ENCODE results near the gene NUP42. TPM values are rescaled to one million over a fixed set of nuclear protein-coding genes. Genes with fewer than 3 reads are reported as not detected.

Gene NUP42
- total RNA-seq, 1 experiment from 2014 or later: 36.5 TPM

- Histone ChIP-seq H3K23me2 (ENCODE audit: insufficient read length, low read depth, low read length, poor library complexity, severe bottlenecking) (no peaks in the 10 kb centered on the region), H3K27ac (ENCODE audit: insufficient read length, low read depth, low read length) (no peak overlapping the region), H3T11ph (ENCODE audit: low read length) (no peak overlapping the region), H2BK120ac (ENCODE audit: low read depth, low read length, poor library complexity, severe bottlenecking) (no peak overlapping the region), H3K56ac (ENCODE audit: insufficient read length, low read depth, low read length) (no peak overlapping the region), H3K4ac (ENCODE audit: low read depth, low read length) (no peak overlapping the region), H3K9ac (ENCODE audit: extremely low read depth, insufficient read length, low read length) (no peak overlapping the region), H2BK15ac (ENCODE audit: low read depth, low read length) (no peak overlapping the region), H3K27me3 (ENCODE audit: insufficient read depth, low read length) (no peaks in the 10 kb centered on the region), H3K18ac (ENCODE audit: insufficient read length, low read depth, low read length) (no peak overlapping the region), H3K14ac (ENCODE audit: insufficient read depth, low read length) (no peak overlapping the region), H3K4me1 (ENCODE audit: insufficient read depth, low read length) (no peaks in the 10 kb centered on the region; the same call in 1 of the 2 replicates), H3K9me3 (ENCODE audit: control insufficient read depth, low read depth, low read length) (no peaks in the 10 kb centered on the region), H2AK5ac (ENCODE audit: insufficient read length, low read length) (no peak overlapping the region), H2BK20ac (ENCODE audit: low read depth, low read length, poor library complexity, severe bottlenecking) (no peak overlapping the region), H3K79me1 (ENCODE audit: insufficient read depth, low read depth, low read length, poor library complexity, severe bottlenecking) (peaks cover 3% of the 10 kb centered on the region), H3K4me2 (ENCODE audit: insufficient read depth, insufficient read length, low read length) (no peak overlapping the region), H4K8ac (replicated peaks; ENCODE audit: insufficient read length, low read depth, low read length) (no peak overlapping the region), H2BK5ac (ENCODE audit: insufficient read length, low read length) (no peak overlapping the region), H4K20me1 (ENCODE audit: control insufficient read depth, insufficient read depth, insufficient read length) (no peaks in the 10 kb centered on the region), H2AFZ (ENCODE audit: low read length) (no peak overlapping the region), H4K5ac (ENCODE audit: insufficient read length, low read depth, low read length) (no peak overlapping the region), H4K91ac (ENCODE audit: insufficient read length, low read depth, low read length) (no peak overlapping the region), H3K79me2 (ENCODE audit: insufficient read depth, low read length) (peaks cover 7% of the 10 kb centered on the region; the same call in 1 of the 2 replicates), H3K23ac (ENCODE audit: insufficient read length, low read depth, low read length) (no peak overlapping the region), H2BK12ac (ENCODE audit: insufficient read length, low read depth, low read length) (no peak overlapping the region)
- Mint-ChIP-seq H3K27ac (no peak overlapping the region), H3K36me3 (ENCODE audit: insufficient read depth in 1 of 3, low read depth in 3 of 3) (peaks cover 15 to 51% (median 43%) of the 10 kb centered on the region in 3 experiments; a peak in 6 of 7 replicates), H3K27me3 (ENCODE audit: low read depth) (no peaks in the 10 kb centered on the region), H3K9me3 (no peaks in the 10 kb centered on the region; a peak in 1 of 5 replicates), H3K4me3 (no peak overlapping the region), H3K4me1 (peaks cover 20 to 23% of the 10 kb centered on the region in 2 experiments)
- no CpG with 5 or more reads among the region's 4 CpGs for WGBS (ENCODE audit: extremely low coverage, insufficient read length, low lambda C conversion rate)
- DNase-seq: no peak
- TF ChIP-seq CTCF (conservative IDR thresholded peaks at IDR 0.05): peak; percentile 32; the same call in 2 of the 3 replicates
Measured at GRCh38 chr7:23184709-23185359, 3.0 kb downstream of the NUP42 start.
